IMR-90 (cell line): Measurements from ENCODE around the gene MTA2. TPM values are rescaled to one million over a fixed set of nuclear protein-coding genes. Genes with fewer than 3 reads are reported as not detected.
A peak's percentile ranks its signal among the peaks of the same experiment; 100 is the strongest.

Source experiments
- BHLHE40 ChIP-seq: fragments of 150-350 bp; IDR thresholded peaks from 2 replicates; pipeline ENCODE4 v1.6.1; 2016; ENCODE audit warnings: mild to moderate bottlenecking, low read depth, low read length
- ELK1 ChIP-seq: fragments of 150-350 bp; IDR thresholded peaks from 2 replicates; pipeline ENCODE4 v1.6.1; 2016; ENCODE audit warnings: low read depth, mild to moderate bottlenecking, low read length, moderate library complexity, borderline replicate concordance
- MAFK ChIP-seq: IDR thresholded peaks from 2 replicates; pipeline ENCODE4 v1.6.1; 2012; ENCODE audit warnings: low read depth, low read length, improper control_type of control experiment
- MAZ ChIP-seq: IDR thresholded peaks from 2 replicates; pipeline ENCODE4 v1.6.1; 2012; ENCODE audit warnings: low read depth, mild to moderate bottlenecking, low read length, improper control_type of control experiment, moderate library complexity, borderline replicate concordance
- polyA plus RNA-seq, 3 experiments: library from polyadenylated mRNA; depleted of rRNA; stranded (reverse); fragments of >200 nt; gene quantifications; 2 replicates each; pipeline ENCODE4 v1.2.3, GENCODE V29; 2012; ENCODE audit warnings: low replicate concordance in 1 of 3
- total RNA-seq: library from RNA; depleted of rRNA; stranded (reverse); fragments of >200 nt; gene quantifications from 2 replicates; pipeline ENCODE4 v1.2.3, GENCODE V29; 2012

The MTA2 gene
- total and polyA plus RNA-seq, 2 of the 4 experiments (the other 2 are of a cell fraction) = 34.8 to 136 TPM

DNA sequence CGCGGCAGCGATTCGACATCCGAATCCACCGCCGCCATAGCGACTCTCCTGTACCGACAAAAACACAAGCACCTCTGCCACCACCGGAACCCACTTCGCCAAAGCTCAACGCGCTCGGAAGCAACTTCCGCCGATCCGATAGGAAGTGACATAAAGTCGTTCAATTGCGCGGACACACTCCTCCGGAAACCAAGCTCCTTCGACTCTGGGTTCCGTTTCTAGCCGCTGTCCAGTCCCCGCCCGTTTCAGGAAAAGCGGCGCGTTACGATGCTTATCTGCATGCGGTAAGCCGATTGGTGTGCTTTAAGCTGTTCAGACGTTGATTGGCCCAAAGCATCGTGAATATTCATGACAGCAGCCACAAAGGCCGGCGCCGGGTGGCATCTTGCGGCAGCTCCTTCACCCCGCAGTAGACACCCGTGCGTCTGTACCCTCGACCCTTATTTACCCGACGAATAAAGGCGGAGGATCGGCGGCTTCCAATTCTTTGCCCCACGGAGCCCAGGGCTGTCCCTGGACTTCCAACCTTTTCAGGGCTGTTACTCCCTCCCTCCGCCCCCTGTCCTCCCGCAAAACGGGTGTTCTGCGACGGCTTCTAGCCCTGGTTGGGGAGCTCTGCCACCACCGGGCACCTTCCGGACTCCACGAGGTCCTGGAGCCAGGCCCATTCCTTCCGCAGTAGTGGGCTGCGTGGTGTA, 10.1 kb downstream of the MTA2 start, which contains the start of gene TUT1 (continued):
- peak; percentile 88; the same call in 1 of the 2 replicates for TF ChIP-seq MAZ
- no peak for TF ChIP-seq MAFK
- no peak for TF ChIP-seq ELK1
- TF ChIP-seq BHLHE40 = peak; percentile 25; the same call in 1 of the 2 replicates
